HG03439 (cell line): ENCODE measurements around the gene RNF167.

Source experiments
- ATAC-seq: cut with Tn5 transposase; IDR thresholded peaks from one replicate; pipeline ENCODE4 v1.9.1; 2021; ENCODE audit warnings: mild to moderate bottlenecking, moderate library complexity; ENCODE audit not compliant: unreplicated experiment

The RNF167 gene

DNA sequence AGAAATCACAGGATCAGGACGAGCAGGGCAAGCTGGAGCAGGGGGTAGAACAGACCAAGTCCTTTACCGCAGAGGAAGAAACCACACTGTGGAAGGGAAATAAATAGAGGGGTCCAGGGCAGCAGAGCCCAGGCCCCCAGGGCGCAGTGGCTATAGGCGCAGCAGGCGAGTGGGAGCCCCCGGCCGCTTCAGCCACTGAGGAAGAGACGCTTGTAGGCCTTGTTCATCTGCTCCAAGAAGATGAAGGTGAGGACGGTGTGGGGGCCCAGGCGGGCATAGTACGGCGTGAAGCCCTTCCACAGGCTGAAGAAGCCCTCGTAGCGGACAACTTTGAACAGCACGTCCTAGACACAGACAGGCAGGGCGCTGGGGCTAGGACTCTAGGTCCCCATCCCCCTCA lies 2.5 kb upstream of the RNF167 start:
- no peak for ATAC-seq

DNA sequence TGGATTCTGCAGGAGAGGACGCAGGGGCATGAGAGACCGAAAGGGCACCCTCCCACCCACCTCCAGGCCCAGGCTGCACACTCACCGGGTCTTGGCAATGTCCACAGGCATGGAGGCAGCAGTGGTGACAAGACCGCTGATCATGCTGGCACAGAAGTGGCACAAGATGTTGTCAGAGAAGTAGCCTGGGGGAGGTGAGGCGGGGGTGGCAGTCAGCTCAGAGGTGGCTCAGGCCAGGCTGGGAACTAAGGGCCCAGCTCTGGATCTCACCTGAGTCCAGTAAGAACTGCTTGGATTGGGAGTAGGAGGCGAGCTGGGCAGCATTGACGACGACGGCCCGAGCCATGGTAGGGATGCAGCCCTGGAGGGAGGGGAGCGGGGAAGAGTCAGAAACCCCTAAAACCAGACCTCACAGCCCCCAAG lies 2.0 kb upstream of the RNF167 start:
- ATAC-seq = no peak

DNA sequence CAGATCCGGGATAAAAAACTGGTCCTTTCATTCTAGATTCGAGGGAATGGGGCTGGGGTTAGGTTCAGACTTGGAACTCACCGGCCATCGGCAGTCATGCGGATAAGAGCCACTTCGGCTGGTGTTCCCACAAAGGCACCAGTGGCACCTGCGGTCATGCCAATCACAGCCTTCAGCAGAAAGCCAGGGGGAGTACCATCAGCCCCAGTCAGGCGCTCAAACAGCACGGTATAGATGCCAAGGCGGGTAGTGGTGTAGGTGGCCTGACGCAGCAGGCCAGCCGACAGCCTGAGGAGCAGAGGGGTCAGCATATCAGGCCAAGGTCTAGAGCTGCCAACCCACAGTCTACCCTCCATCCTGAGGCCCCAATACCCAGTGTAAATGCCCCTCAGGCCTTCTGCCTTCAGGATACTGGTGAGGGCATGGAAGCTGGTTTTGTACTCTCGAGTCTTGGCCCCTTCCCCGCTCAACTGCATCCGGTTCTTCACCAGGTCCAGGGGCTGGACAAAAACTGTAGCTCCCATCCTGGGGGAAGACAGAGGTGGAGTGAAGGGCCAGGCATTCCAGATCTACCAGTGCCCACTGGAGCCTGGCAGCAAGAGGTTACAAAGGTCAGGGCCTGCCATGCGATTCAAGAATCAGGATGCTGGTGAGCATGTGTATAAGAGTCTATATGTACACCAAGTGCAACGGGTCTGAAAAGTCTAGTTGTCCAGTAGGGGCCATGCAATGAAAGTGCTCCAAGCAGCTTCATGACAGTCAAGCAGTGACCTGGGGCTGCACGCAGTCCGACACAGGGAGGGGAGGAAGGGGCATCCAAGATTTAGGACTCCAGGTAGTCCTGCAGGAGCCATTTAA lies 1.2 kb upstream of the RNF167 start:
- ATAC-seq = peak; percentile 1

DNA sequence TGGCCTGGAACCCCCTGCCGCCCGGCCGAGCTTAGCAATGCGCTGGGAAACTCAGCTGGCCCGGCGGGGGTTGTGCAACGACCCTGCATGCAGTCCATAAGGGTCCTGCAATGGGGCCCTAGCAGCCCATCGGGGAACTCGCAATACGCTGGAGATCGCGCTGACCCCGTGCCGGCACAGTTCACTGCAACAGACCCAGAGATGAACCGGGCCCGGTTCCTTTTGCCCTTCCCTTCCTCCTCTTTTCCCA lies 597 bp upstream of the RNF167 start:
- no peak for ATAC-seq

DNA sequence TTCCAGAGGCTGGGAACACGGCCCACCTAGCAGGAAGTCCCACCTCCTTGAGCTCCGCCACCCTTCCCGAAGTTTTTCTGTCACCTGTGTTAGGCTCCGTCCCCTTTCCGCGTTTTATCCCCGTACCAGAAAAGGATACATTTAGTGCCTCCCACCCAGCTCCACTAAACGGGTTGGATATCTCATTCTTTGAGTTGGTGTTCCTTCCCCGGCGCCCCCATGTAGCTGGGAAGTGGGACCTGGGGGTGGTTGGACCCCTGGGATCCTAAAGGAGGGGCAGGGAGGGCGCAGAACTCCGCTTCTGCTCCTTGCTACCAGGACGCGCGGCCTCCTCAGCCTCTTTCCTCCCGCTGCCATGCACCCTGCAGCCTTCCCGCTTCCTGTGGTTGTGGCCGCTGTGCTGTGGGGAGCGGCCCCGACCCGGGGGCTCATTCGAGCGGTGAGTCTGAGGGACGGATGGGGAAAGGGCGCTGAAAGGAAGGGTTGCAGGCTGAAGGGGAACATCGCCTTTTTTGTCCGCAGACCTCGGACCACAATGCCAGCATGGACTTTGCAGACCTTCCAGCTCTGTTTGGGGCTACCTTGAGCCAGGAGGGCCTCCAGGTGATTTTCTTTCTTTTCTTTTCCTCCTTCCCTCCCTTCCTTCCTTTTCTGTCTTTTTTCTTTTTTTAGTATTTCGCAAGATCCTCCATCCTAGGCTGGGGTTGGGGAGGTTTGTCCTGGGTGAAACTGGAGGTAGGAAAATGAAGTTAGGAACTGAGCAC lies 669 bp downstream of the RNF167 start:
- ATAC-seq = no peak

DNA sequence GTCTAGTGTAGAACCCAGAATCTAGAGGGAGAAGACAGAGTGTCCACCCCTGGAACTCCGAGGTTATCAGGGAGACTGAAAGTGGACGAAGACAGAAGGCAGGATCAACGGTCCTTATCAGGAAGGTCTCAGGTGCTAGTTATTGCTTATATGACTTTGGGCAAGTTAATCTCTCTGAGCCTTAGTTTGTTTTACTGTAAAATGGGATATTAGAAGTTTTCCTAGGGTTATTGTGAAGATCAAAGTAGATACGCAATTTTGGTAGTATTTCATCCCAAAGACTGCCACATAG lies 1.2 kb downstream of the RNF167 start:
- ATAC-seq = no peak

DNA sequence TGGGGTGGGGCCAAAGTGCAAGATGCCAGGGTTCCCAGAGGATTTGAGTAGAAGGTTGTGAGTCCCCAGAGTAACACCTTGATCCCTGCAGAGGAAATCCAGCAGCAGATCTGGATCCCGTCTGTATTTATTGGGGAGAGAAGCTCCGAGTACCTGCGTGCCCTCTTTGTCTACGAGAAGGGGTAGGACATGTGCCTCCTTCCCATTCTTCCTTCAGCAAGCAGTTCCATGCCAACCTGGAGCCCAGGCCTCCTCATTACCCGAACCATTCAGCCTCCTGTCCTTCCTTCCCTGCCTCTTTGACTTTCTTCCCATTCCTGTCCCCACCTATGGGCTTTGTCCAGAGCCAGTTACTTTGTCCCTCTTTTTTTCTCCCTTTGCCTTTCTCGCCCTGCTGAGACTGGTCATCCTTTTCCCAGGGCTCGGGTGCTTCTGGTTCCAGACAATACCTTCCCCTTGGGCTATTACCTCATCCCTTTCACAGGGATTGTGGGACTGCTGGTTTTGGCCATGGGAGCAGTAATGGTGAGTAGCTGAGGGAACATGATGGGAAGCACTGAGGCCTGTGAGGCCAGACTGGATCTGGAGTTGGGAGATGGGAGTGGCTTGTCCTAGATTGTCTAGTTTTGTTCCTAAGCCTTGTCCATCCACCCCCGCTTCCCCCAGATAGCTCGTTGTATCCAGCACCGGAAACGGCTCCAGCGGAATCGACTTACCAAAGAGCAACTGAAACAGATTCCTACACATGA lies 2.9 kb downstream of the RNF167 start:
- no peak for ATAC-seq

DNA sequence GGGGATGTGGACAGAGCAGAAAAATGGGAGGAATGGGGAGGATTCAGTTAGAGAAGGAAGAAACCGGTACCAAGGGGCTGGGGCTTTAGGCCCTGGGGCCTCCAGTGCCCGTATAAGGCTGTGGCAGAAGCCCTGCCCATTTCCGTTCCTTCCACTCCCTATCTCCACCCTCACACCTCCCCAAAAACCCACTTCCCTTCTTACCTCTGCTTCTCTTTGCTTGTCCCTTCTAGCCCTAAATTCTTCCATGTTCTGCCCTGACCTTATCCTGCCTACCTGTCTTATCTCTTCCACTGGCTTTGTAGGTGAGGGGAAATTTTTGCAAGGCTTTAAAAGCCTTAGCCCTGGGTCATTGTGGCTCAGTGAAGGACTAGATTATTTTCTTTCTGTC lies 4.1 kb downstream of the RNF167 start:
- no peak for ATAC-seq

DNA sequence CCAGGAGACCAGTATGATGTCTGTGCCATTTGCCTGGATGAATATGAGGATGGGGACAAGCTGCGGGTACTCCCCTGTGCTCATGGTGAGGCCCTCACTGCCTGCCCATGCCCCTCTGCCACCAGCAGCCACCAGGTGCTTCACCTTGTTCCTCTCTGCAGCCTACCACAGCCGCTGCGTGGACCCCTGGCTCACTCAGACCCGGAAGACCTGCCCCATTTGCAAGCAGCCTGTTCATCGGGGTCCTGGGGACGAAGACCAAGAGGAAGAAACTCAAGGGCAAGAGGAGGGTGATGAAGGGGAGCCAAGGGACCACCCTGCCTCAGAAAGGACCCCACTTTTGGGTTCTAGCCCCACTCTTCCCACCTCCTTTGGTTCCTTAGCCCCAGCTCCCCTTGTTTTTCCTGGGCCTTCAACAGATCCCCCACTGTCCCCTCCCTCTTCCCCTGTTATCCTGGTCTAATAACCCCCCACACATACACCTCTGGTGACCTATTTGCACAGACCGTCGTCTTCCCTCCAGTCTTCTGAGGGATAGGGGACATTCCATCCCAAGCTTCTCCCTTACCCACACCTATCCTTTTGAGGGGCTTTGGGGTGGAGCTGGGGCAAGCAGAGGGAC lies 4.6 kb downstream of the RNF167 start:
- ATAC-seq = no peak

DNA sequence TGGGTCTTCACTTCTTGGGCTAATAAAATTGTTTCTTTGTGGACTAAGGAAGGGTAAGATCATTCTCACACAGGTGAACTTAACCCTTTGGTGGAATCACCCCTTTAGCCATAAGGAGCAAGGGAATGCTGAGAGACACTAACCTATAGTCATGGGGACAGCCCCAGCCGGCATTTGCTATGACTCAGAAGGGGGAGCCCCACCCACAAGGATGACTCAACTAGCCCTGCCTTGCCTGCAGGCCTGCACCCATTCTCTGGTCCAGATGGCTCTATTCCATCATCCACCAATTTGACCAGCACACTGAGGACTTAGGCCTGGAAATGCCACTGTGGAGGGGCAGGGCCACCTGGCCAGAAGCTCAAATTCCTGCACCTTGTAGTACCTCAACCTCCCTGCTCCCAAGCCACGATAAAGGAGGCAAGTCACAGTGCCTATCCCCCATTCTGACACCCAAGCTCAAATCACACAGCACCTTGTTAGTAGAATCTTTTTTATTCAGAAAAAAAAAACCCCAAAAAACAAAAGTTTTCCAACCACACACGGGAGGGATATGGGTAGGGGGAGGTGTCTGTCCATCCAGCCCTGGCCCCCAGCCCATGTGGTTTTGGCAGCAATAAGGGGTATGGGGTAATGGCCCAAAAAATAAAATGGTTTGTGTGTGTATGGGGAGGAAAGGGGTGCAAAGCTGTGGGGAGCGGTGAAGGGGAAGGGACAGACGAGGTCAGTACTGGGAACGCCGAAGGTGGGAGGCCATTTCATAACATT lies 5.3 kb downstream of the RNF167 start:
- peak; percentile 17 for ATAC-seq

DNA sequence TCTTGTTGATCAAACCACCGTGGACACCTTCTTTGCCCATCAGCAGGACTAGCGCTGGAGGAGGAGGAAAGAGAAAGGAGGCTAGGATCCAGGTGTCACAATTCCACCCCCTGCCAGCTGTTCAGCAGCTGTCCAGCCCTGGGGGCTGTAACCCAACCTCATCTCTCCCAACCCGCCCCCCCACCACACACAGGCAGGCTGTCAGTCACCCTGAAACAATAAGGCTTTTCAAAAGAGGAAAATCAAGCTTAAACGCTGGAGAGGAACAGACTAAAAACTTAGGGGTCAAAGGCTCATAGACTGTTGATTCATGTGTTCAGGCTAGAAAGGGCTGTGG lies 5.8 kb downstream of the RNF167 start:
- no peak for ATAC-seq

DNA sequence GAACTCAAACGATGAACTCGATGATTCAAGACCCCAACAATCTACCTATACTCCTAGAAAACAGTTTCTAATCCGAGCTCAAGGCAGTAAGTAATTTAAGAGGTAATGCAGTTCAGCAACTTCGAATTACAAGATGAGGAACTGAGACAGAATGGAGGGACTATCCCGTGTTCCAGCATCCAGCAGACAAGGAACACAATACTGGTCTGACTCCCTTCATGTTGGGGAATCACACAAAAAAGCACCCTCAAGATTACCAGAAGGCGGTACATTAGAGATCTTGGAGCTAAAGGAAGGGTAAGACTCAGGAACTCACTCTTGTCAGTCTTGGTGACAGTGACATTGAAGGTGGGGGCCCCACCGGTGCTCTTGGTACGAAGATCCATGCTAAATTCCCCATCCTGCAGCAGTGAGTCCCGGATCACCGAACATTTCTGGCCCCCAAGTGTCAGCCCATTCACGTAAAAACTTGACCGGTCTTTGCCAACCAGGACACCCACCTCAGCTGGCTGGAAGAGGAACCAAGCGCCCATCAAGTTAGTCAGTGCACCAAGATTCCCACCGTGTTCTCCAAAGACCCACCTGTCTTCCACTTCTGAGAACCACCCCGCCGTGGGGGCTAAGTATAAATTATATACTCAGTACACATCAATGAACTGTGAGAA lies 6.4 kb downstream of the RNF167 start:
- no peak for ATAC-seq

DNA sequence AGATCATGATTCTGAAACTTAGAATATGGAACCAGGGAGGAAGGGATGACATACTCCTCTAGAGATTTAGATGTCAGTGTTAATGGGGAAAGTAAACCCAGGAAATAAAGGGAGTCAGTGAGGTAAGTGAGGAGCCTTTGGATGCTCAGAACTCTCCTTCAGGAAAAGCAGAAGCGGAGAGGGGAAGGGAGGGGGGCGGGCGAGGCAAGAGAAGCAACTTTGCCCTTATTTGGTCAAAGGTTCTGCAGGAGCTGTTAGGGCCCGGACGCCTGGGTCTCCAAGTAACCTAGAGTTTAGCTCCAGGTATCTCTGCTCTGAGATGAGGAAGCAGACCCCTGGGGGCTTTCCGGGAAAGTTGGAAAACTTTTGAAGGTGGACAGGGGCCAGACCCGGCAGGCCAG lies 6.9 kb downstream of the RNF167 start:
- no peak for ATAC-seq

DNA sequence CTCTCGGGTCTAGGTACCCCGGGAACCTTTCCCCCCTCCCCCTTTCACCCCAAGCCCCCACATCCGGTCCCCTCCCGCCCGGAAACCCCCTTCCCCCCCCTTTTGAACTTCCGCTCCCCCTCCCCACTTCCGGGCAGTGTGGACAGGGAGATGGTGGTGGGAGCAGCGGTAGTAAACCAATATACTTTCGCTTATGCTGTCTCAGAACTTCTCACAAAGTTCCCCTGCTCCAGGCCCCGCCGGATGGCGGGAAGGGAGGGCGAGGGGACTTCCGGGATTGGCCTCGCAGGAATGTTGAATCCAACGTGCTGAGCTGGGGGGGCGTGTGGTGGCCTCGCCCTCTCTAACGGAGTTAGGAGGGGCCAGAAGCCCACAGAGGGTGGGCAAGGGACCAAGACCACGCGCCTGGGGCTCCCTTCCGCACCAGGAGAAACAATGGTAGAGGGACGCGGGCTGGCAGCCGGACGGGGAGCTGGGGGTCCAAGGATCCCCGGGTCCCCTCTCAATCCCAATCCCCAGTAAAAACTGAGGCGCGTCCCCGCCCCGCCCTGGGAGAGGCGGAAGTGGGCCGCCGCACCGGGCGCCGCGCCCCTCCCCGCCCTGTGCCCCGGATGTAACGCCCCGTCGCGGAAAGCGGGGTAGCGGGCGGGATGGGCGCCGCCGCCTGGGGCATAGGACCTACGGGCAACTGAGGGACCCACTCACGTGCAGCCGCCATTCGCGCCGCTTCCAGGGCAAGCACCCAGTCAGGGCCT lies 7.5 kb downstream of the RNF167 start:
- peak; percentile 4 for ATAC-seq

DNA sequence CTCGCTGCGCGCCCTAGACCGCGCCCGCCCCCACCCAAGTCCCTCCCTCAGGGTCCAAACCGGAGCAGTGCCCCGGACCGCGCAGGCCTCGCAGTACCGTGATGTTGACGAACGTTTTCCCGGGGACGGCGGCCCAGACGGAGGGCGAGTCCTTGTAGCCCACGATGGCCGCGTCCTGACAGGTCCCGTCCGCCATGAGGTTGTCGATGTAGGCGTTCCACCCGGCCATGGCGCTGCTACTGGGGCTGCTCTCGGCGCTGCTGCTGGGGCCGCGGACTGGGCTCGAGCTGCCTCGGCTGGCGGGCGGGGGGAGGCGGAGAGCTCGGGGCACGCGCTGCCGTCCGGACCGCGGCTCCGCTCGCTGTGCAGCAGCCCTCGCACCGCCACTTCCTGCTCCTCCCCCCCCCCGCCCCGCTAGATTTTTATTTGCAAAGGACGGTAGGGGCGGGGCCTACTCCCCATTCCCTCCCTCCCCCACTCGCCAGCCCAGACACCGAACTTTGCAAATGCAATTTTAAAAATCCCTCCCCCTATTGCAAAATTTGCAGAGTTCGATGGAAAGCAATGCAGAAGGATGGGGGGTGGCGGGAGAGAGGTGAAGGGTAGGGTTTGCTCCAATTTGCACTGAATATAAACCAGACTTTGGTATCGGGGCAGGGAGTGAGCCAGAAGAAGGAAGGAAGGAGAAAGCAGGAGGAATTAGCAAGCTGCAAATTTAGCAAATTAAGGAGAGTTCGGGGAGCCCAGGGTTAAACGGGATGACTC lies 8.3 kb downstream of the RNF167 start, which contains the start of gene PFN1:
Gene PFN1 (minus strand): TSS at position 365 of the 765 bp plus-strand sequence. CDS start 136 bp downstream, at position 229.
- peak; percentile 16 for ATAC-seq

DNA sequence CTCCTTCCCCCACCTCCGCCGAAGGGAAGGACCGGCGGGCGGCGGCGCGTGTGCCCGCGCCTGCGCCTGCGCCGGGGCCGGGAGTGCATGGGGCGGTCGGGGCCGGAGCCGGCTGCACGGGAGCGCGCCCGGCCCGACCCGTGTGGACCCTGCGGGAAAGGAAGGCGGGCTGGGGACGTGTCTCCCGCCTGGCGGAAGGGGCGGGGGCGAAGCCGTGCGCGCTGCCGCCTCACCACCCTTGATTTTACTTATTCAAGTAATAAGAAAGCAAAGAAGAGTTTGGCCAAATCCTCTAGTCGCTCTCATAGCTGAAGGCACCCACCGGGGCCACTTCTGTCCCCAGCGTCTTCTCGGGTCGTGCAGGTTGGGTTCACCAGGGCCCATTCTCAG lies 8.9 kb downstream of the RNF167 start:
- peak; percentile 25 for ATAC-seq

DNA sequence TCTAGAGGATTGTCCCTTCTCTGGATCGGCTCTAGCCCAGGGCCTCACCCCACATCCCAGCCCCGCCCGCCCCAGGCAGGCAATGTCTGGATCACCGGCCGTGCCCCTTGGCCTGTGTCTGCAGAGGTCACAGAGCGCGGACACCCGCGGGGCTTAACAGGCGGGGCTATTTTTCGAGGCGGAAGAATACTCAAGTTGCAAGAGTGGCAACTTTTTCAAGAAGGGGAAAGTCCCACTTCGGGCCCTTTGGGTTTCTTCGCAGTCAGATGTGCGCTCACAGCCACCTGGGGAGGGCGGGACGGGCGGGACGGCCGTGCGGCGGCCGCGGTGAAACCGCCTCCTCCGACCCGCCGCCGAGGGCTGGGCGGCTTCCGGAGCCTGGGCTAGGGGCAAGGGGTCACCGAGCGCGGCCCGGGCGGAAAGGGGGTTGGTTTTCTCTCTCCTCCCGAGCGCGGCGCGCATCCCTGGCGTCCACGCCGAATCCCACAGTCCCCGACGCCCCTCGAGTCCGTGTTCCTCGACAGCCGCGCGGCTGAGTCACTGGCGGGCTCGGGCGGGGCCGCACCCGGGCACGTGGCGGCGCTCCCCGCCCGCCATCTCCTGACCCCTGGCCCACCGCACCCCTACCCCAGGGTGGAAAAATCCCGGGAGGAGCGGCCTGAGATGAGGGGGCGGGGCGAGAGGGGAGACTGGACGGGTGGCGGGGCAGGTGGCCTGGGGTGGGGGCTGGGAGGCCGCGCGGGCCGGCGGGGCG lies 9.4 kb downstream of the RNF167 start:
- ATAC-seq = peak; percentile 35

DNA sequence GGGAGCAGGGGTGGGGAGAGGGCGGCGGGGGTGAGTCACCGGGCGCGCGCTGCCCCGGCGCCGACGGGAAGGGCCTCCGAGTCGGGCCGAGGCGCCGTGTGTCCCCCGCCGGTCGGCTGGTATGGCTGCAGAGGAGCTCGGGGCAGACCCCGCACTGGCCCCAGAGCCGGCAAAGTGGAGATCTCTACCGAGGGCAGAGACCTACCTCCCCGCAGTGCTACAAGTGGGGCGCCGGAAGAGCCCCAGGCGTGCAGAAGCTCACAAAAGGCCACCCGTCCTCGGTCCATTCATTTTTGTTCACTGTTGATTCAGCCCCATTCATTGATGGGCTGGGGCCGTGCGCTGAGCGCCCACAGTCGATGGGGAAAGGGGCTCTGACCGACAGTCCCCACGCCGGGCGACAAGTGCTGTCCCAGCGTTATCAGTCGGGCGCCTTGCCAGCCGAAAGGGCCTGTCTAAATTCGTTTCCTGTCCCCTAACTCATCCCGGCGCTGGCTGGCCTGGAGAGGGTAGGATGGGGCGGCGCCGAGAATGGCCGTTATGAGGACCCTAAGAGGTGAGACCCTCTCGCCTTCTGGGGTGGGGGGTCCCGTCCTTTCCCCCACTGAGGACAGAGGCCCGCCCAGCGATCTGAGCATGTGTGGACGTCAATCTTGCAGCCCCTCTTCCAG lies 10.1 kb downstream of the RNF167 start:
- ATAC-seq = peak; percentile 7
